Activated CD4-positive, CD25-positive, alpha-beta regulatory T cell treated with anti-CD3 and anti-CD28 coated beads, Interleukin-2, amount 50 U/mL, for 72 hours (primary cell): Measurements from ENCODE around the gene FAM168A.
A peak's percentile ranks its signal among the peaks of the same experiment; 100 is the strongest.

Experiments used
- DNase-seq: peaks from one replicate; pipeline ENCODE4 v3.0.0; 2021

FAM168A gene

DNA sequence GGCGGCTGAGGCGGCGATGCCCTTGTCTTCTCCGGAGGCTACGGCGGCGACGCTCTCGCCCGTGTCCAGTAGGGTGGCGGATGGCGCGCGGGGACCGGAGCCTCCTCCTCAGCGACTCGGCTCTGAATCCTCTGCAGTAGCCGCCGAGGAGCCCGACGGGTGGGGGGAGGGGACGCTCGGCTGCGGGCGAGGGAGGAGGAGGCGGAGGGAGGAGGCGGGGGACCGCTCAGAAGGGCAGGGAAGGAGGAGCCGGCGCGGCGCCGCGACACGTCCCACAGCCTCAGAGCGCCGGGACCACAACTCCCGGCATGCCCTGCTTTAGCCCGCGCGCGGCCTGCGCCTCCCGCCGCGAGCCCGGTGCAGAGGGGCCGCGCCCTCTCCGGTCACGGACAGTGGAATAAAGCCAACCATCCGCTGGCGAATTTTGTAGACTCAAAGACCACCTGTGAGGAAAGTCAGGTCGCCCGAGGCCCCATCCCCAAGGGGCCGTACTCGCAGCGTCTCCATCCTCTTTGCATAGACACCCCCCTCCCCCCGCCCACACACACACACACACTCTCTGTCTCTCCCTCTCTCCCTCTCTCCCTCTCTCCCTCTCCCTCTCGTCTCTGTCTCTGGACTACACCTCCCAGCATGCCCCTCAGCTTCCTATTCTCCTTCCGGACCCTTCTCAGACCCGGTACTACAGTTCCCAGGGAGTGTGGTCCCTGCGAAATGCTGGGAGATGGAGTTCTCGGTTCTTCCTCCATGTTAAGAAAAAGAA is at the start of gene FAM168A:
Gene FAM168A, minus strand, starts transcription at position 157 of the 763 bp plus-strand sequence. CDS start 129,638 bp downstream, outside the sequence.
- peak; percentile 86 for DNase-seq

- DNase-seq: peak; percentile 79
These were observed 49.7 kb upstream of the FAM168A start for GRCh38 chr11:73647459-73648100.

DNA sequence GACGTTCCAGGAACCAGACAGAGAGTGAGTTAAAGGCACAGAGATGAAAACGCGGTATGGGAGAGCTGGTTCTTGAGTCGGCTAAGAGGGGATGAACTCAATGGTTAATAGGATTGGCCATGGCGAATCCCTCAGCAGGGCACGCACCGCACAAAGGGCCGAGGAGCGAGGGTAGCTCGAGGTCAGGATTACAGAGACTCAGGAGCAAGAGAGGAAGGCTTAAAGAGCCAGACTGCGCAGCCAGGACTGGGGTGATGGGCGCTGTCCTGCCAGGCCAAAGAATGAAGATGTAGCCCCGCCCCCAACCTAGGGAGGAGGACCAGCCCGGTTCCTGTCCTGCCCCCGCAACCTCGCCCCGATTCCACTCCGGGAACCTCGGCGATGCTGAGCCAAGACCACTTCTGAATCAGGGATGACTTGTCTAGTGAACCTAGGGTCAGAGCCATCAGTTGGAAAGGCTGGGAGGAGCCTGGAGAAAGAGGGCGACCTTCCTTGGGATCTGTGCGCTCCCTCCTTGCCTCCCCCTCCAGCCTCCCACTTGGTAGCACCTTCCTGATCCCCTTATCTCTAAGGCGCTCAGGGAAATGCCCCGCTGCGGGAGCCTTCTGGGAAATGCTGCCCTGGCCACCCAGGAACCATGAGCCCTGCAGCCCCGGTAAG is 48.2 kb upstream of the FAM168A start, which contains the start of gene PLEKHB1:
Gene PLEKHB1, plus strand, starts transcription at position 610 of the 660 bp plus-strand sequence. Its CDS starts 28 bp downstream, at position 638.
- no peak for DNase-seq

GRCh38 chr11:73645121-73645969 is 47.4 kb upstream of the FAM168A start:
- DNase-seq: no peak

GRCh38 chr11:73641668-73642067 is 43.8 kb upstream of the FAM168A start:
- DNase-seq: no peak

GRCh38 chr11:73640592-73640991 is 42.7 kb upstream of the FAM168A start:
- no peak for DNase-seq

- no peak for DNase-seq
These were observed 39.1 kb upstream of the FAM168A start for GRCh38 chr11:73637012-73637411.

DNA sequence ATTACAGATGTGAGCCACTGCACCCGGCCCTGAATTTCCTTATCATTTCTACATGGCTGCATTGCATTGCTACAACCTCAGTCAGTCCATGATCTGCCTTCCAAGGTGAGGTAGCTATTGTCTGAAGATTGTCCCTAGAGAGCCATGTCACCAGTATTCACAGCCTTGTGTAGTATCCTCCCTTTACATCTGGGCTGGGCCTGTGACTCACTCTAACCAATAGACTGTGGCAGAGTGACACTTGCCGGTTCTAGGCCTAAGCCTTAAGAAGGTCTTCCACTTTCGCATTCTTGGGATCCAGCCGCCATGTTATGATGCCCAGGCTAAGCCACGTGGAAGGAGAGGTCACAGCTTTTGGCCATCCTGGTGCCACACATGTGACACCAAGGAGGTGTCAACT is 38.3 kb upstream of the FAM168A start:
- no peak for DNase-seq

DNA sequence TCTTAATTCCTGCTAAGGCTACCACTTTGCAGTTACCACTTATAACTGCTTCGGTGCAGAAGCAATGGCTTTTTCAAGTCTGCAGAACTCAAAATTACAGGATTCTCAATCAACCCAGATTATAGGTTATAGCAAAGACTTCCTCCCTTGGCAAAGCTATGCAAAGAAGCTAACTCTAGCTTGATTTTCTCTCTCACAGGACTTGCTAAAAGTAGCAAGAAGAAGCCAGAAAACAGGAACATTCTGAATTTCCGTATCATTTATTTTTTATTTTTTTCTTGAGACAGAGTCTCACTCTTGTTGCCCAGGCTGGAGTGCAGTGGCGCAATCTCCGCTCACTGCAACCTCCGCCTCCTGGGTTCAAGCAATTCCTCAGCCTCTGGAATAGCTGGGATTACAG is 37.8 kb upstream of the FAM168A start:
- no peak for DNase-seq

GRCh38 chr11:73633999-73634398 is 36.1 kb upstream of the FAM168A start:
- DNase-seq: no peak

- no peak for DNase-seq
These were observed 35.1 kb upstream of the FAM168A start for GRCh38 chr11:73632996-73633395.

- DNase-seq: no peak
These were observed 32.0 kb upstream of the FAM168A start for GRCh38 chr11:73629907-73630306.

- DNase-seq: peak; percentile 58
These were observed 27.9 kb upstream of the FAM168A start for GRCh38 chr11:73625696-73626318.

DNA sequence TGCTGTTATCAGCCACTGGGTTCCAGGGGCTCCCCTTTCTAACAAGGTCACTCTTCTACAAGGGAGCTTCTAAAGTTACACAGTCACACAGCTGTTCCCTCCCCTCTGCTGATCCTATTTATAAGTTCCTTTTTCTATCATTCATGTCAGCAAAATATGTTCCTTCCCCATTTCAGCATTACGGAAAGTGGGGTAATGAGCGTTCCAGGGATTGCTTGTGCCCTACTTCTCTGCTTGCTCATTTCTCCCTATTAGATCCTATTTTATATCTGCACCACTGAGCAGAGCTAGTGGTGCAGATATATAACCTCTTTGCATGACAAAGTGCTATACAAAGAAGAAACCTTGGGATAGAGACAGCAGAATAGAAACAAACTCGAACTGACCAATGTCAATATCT is 25.8 kb upstream of the FAM168A start:
- no peak for DNase-seq

DNA sequence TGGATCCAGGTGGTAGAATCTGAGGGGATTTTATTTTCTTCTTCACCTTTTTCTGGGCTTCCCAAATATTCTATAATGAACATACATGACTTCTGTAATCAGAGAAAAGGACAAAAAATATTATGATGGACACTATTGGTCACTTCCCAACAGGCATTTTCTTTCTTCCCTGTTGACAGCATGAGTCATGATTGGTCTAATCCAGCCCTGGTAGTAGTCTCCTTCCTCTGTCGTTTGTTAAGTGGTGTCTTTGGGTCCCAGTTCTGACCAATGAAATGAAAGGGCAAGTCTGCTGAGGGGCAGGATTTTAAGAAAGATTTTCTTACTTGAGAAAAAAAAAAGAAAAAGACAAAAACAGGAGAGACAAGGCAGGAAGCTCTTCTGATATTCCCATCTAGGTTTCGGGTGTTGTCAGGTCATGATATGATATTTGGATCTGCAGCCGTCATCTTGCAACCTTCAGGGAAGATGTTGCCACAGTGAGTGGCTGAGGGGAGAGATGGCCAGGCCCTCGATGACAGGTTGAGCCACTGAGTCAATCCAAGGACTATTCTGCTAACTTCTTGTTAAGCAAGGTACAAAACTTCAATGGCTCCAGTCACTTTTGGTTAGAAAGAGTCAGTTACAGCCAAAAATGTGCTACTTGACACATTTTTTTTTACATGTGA is 25.1 kb upstream of the FAM168A start:
- DNase-seq: no peak

- no peak for DNase-seq
These were observed 16.7 kb upstream of the FAM168A start for GRCh38 chr11:73614591-73614990.

GRCh38 chr11:73612601-73613140 is 14.8 kb upstream of the FAM168A start:
- DNase-seq: no peak

DNA sequence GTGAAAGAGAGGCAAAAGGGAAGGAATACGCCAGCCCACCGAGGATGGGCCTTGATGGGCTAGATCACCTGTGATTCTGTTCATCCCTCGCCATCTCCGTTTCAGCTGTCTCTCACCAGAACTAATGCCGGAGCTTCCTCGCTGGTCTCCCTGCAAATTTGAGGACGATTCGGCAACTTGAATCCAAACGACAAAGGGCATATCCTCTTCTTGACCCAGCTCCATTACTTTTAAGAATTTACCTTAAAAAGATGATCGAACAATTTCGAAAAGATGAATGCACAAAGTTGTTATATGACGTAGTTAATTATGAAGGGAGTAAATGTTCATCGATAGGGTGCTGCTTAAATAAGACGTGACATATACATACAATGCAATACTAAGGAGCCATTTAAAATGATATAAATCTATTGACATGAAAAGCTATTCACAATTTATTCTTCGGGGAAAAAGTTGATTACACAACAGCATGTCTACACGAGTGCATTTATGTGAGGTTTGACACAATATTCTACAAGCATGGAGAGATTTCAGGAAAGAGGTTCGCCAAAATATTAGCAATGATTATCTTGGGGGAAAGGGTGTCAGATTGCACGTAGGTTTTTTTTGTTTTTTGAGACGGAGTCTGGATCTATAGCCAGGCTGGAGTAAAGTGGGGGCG is 937 bp upstream of the FAM168A start:
- no peak for DNase-seq

- no peak for DNase-seq
These were observed 466 bp downstream of the FAM168A start for GRCh38 chr11:73597336-73597955.

DNA sequence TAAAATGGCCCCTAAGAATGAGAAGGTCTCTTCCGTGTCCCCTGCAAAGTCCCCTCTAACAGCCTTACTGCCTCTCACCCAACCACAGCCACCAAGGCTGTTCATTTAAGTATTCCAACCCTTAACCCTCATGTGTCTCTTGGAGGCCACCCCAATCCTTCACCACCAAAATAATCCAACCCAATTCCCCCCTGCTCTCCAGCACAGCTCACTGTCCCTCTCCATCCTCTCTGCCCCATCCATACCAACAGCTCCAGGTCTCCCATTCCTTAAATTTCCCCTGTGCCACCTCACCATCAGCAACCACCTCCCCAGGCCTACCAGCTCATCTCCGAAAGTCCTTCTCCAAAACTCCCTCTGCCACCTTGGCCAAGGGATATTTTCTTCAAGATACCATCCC is 1.4 kb downstream of the FAM168A start:
- no peak for DNase-seq
